A549 (cell line): ENCODE measurements around the gene OVCH2. TPM values are rescaled to one million over a fixed set of nuclear protein-coding genes. Genes with fewer than 3 reads are reported as not detected.
A peak's percentile ranks its signal among the peaks of the same experiment; 100 is the strongest.

Experiments
- ATAC-seq, 2 experiments: fragments of 200-7000 bp in 1 of 2; fragments of >200 bp in 1 of 2; cut with Nextera tagmentation in 1 of 2; cut with Tn5 transposase in 1 of 2; 3 replicates each; pipeline versions ENCODE4 v1.8.0 to v1.9.1; 2018 to 2020; ENCODE audit warnings: mild to moderate bottlenecking in 1 of 2, moderate library complexity in 1 of 2
- CTCF ChIA-PET: fragments of 300-600 bp; sonication (Branson Sonifier 250); formaldehyde crosslinking; extraction: SDS; loops from one replicate; lab custom pipeline; 2021; ENCODE audit warnings: antibody characterized with exemption, inconsistent platforms; lab: Yijun Ruan, JAX
- POLR2A ChIA-PET: fragments of 350-600 bp; formaldehyde crosslinking; extraction: SDS; loops from one replicate; lab custom pipeline; 2021; ENCODE audit warnings: antibody characterized with exemption, inconsistent platforms; lab: Yijun Ruan, JAX
- DNase-seq, 2 experiments: peaks; one replicate each; pipeline versions ENCODE4 v3.0.0 to v3.0.0-alpha.2; 2011 to 2016; ENCODE audit warnings: low read depth in 1 of 2, low spot score in 1 of 2
- FAIRE-seq: peaks from 2 replicates; lab custom pipeline; 2011; peaks lifted over from hg19 to GRCh38; lab: Jason Lieb, UNC
- H3K27ac ChIP-seq, 2 experiments: fragments of >200 bp; sonication (Bioruptor Twin); formaldehyde crosslinking; 3 replicates each; pipeline ENCODE4 v1.5.1; 2016 to 2017
- H3K4me1 ChIP-seq: fragments of >200 bp; sonication (Bioruptor Twin); formaldehyde crosslinking; 3 replicates; pipeline ENCODE4 v1.6.1; 2016
- H3K4me2 ChIP-seq: fragments of >200 bp; sonication (Bioruptor Twin); formaldehyde crosslinking; 3 replicates; pipeline ENCODE4 v1.6.1; 2016
- H3K4me3 ChIP-seq: fragments of >200 bp; sonication (Bioruptor Twin); formaldehyde crosslinking; 3 replicates; pipeline ENCODE4 v1.5.1; 2016
- H3K9me3 ChIP-seq: fragments of >200 bp; sonication (Bioruptor Twin); formaldehyde crosslinking; 3 replicates; pipeline ENCODE4 v1.6.1; 2016
- BHLHE40 ChIP-seq: IDR thresholded peaks from 2 replicates; pipeline ENCODE4 v1.6.1; 2012; ENCODE audit warnings: low read depth, low read length, inconsistent platforms
- CEBPB ChIP-seq, 2 experiments: fragments of >200 bp in 1 of 2; sonication (Bioruptor Twin) in 1 of 2; formaldehyde crosslinking in 1 of 2; IDR thresholded peaks; 2 replicates each; pipeline ENCODE4 v1.6.1; 2012 to 2016
- CHD4 ChIP-seq: fragments of 200-600 bp; sonication (generic); IDR thresholded peaks from 2 replicates; pipeline ENCODE4 v1.6.1; 2016; ENCODE audit warnings: antibody characterized with exemption, mild to moderate bottlenecking, borderline replicate concordance
- CTCF ChIP-seq: fragments of >200 bp; sonication (Bioruptor Twin); formaldehyde crosslinking; IDR thresholded peaks from 3 replicates; pipeline ENCODE4 v1.5.1; 2016
- EHF ChIP-seq: fragments of 250-450 bp; sonication (Bioruptor Pico); IDR thresholded peaks from 2 replicates; pipeline ENCODE4 v1.5.0; 2020; ENCODE audit warnings: mild to moderate bottlenecking
- ESRRA ChIP-seq: fragments of 150-350 bp; IDR thresholded peaks from 2 replicates; pipeline ENCODE4 v1.6.1; 2014; ENCODE audit warnings: mild to moderate bottlenecking, low read length, borderline replicate concordance
- FOSB ChIP-seq: fragments of 250-450 bp; sonication (Bioruptor Pico); IDR thresholded peaks from 2 replicates; pipeline ENCODE4 v1.5.0; 2020; ENCODE audit warnings: mild to moderate bottlenecking, moderate library complexity
- FOXS1 ChIP-seq: fragments of 250-450 bp; sonication (Bioruptor Pico); IDR thresholded peaks from 2 replicates; pipeline ENCODE4 v1.5.0; 2020; ENCODE audit warnings: mild to moderate bottlenecking, moderate library complexity
- HDAC2 ChIP-seq: fragments of 200-600 bp; sonication (generic); IDR thresholded peaks from 2 replicates; pipeline ENCODE4 v1.6.1; 2016
- HEYL ChIP-seq: fragments of 250-450 bp; sonication (Bioruptor Pico); IDR thresholded peaks from 2 replicates; pipeline ENCODE4 v1.8.0; 2021; ENCODE audit warnings: mild to moderate bottlenecking, moderate library complexity
- HOXB5 ChIP-seq: fragments of 250-450 bp; sonication (Bioruptor Pico); IDR thresholded peaks from 2 replicates; pipeline ENCODE4 v1.5.0; 2020; ENCODE audit warnings: mild to moderate bottlenecking, moderate library complexity
- JUN ChIP-seq, 2 experiments: fragments of >200 bp; sonication (Bioruptor Twin); formaldehyde crosslinking; IDR thresholded peaks; 2 replicates in 1 of 2; 3 replicates in 1 of 2; pipeline ENCODE4 v1.6.1; 2016 to 2017
- KDM5A ChIP-seq: fragments of 200-600 bp; sonication (generic); IDR thresholded peaks from 2 replicates; pipeline ENCODE4 v1.6.1; 2016; ENCODE audit warnings: antibody characterized with exemption, mild to moderate bottlenecking
- MAFK ChIP-seq: fragments of 450-650 bp; IDR thresholded peaks from 2 replicates; pipeline ENCODE4 v1.6.1; 2014; ENCODE audit not compliant: partially characterized antibody
- NFE2L2 ChIP-seq: fragments of 150-350 bp; conservative IDR thresholded peaks from 2 replicates; pipeline ENCODE4 v1.6.1; 2014; ENCODE audit warnings: low read length
- PHF8 ChIP-seq: fragments of 200-600 bp; sonication (generic); IDR thresholded peaks from 2 replicates; pipeline ENCODE4 v1.6.1; 2016; ENCODE audit warnings: low read depth, mild to moderate bottlenecking, antibody characterized with exemption, moderate library complexity, borderline replicate concordance
- POLR2AphosphoS2 ChIP-seq: conservative IDR thresholded peaks from 2 replicates; pipeline ENCODE4 v1.6.1; 2012; ENCODE audit warnings: low read length, improper control_type of control experiment, inconsistent platforms
- RAD21 ChIP-seq, 2 experiments: fragments of >200 bp in 1 of 2; sonication (Bioruptor Twin) in 1 of 2; formaldehyde crosslinking in 1 of 2; IDR thresholded peaks in 1 of 2; conservative IDR thresholded peaks in 1 of 2; 2 replicates in 1 of 2; 3 replicates in 1 of 2; pipeline ENCODE4 v1.6.1; 2012 to 2018; ENCODE audit warnings: inconsistent platforms in 1 of 2
- RCOR1 ChIP-seq: fragments of 150-350 bp; IDR thresholded peaks from 2 replicates; pipeline ENCODE4 v1.6.1; 2014; ENCODE audit warnings: antibody characterized with exemption, low read length, low read depth
- REST ChIP-seq: fragments of 200-600 bp; sonication (generic); IDR thresholded peaks from 2 replicates; pipeline ENCODE4 v1.6.1; 2016; ENCODE audit warnings: antibody characterized with exemption, mild to moderate bottlenecking, moderate library complexity
- SMC3 ChIP-seq: fragments of >200 bp; sonication (Bioruptor Twin); formaldehyde crosslinking; IDR thresholded peaks from 3 replicates; pipeline ENCODE4 v1.6.1; 2018; ENCODE audit warnings: inconsistent platforms
- SREBF2 ChIP-seq: fragments of 450-650 bp; IDR thresholded peaks from 2 replicates; pipeline ENCODE4 v1.6.1; 2014; ENCODE audit warnings: mild to moderate bottlenecking, moderate library complexity
- TFCP2L1 ChIP-seq: fragments of 250-450 bp; sonication (Bioruptor Pico); IDR thresholded peaks from 2 replicates; pipeline ENCODE4 v1.5.0; 2021; ENCODE audit warnings: mild to moderate bottlenecking
- ZFP36 ChIP-seq: fragments of 450-650 bp; IDR thresholded peaks from 2 replicates; pipeline ENCODE4 v1.6.1; 2014; ENCODE audit warnings: borderline replicate concordance; ENCODE audit not compliant: partially characterized antibody
- ZSCAN20 ChIP-seq: fragments of 250-450 bp; sonication (Bioruptor Pico); IDR thresholded peaks from 2 replicates; pipeline ENCODE4 v1.8.0; 2022; ENCODE audit warnings: mild to moderate bottlenecking, moderate library complexity
- WGBS: methylation state at CpG from one replicate; pipeline ENCODE4 v1.1.6; 2017; ENCODE audit errors: missing lambda C conversion rate; 5-methylcytosine and 5-hydroxymethylcytosine counted together
- polyA plus RNA-seq, 4 experiments: library from polyadenylated mRNA; depleted of rRNA in 3 of 4; stranded (reverse); fragments of >200 nt; fragmentation: RNase III in 1 of 4; extraction: RNeasy Plus Mini Kit Qiagen cat#74134 plus additional on column Dnase treatment in 1 of 4; gene quantifications; 2 replicates in 3 of 4; 3 replicates in 1 of 4; pipeline ENCODE4 v1.2.3, GENCODE V29; 2011 to 2017

The OVCH2 gene
- polyA plus RNA-seq, 2 of the 4 experiments (the other 2 are of a cell fraction): not detected

- Histone ChIP-seq H3K4me2 (no peak overlapping the region), H3K4me1 (no peaks in the 10 kb centered on the region), H3K27ac (no peak overlapping the region)
- POLR2A ChIA-PET: no interaction called here
- no peak for FAIRE-seq
- peak; percentile 74 for TF ChIP-seq CTCF
- TF ChIP-seq SREBF2: no peak
- no peak for TF ChIP-seq EHF (CRISPR knock-in tag)
- TF ChIP-seq RCOR1: no peak
- no peak for TF ChIP-seq HDAC2
- TF ChIP-seq FOXS1 (CRISPR knock-in tag): no peak
- peak; percentile 73 for TF ChIP-seq SMC3
- peak; percentile 66 to 69 for TF ChIP-seq RAD21 (conservative IDR thresholded peaks at IDR 0.05 in 1 of 2, IDR thresholded peaks at IDR 0.05 in 1 of 2)
- no peak for TF ChIP-seq BHLHE40
- TF ChIP-seq ZSCAN20 (CRISPR knock-in tag): no peak
- TF ChIP-seq REST: no peak
- no peak for TF ChIP-seq ZFP36
- no peak for TF ChIP-seq JUN (IDR thresholded peaks at IDR 0.05)
- TF ChIP-seq TFCP2L1 (CRISPR knock-in tag): no peak
- no peak for TF ChIP-seq POLR2AphosphoS2
- no peak for TF ChIP-seq PHF8
- TF ChIP-seq NFE2L2: no peak
- TF ChIP-seq, all 56 proteins: peak for 3
- no peak overlapping the region for H3K4me3 ChIP-seq
- DNase-seq: peak; percentile 44 to 50
- ATAC-seq: peak; percentile 39 to 75; a peak in 3 of 6 replicates
- no peaks in the 10 kb centered on the region for H3K9me3 ChIP-seq
- under 1% methylated on average over 4 of the region's 4 CpGs for WGBS
- CTCF ChIA-PET: interaction anchor here (1.0 to 6.3 kb wide), 10 partner anchors 10 to 590 kb away, joined by 3 to 31 read pairs (median 12); no protein-coding TSS in a partner anchor
These were observed 17.9 kb downstream of the OVCH2 start for GRCh38 chr11:7688238-7688826.

GRCh38 chr11:7687386-7687785, 18.9 kb downstream of the OVCH2 start:
- no peaks in the 10 kb centered on the region for H3K4me1 ChIP-seq
- H3K4me2 ChIP-seq: no peak overlapping the region
- POLR2A ChIA-PET: no interaction called here
- DNase-seq (no peak), ATAC-seq (no peak), FAIRE-seq (no peak)
- no peak overlapping the region for H3K27ac ChIP-seq
- 79% methylated on average over 1 of the region's 1 CpG for WGBS
- CTCF ChIA-PET: interaction anchor here (0.5 to 6.3 kb wide), 10 partner anchors 10 to 792 kb away, joined by 3 to 31 read pairs (median 5); no protein-coding TSS in a partner anchor
- no peaks in the 10 kb centered on the region for H3K9me3 ChIP-seq
- TF ChIP-seq RCOR1: no peak
- no peak overlapping the region for H3K4me3 ChIP-seq

GRCh38 chr11:7686761-7687160, 19.5 kb downstream of the OVCH2 start:
- ATAC-seq: no peak
- FAIRE-seq: no peak
- POLR2A ChIA-PET: no interaction called here
- Histone ChIP-seq H3K4me2 (no peak overlapping the region), H3K4me1 (no peaks in the 10 kb centered on the region), H3K9me3 (no peaks in the 10 kb centered on the region), H3K27ac (no peak overlapping the region), H3K4me3 (no peak overlapping the region)
- WGBS: 27% methylated on average over 4 of the region's 4 CpGs
- CTCF ChIA-PET: interaction anchor here (1.0 to 6.3 kb wide), 8 partner anchors 8 to 589 kb away, joined by 3 to 31 read pairs (median 17); no protein-coding TSS in a partner anchor
- no peak for DNase-seq
- TF ChIP-seq CEBPB (IDR thresholded peaks at IDR 0.05) (no peak), ESRRA (no peak), KDM5A (no peak), TFCP2L1 (CRISPR knock-in tag) (no peak), CHD4 (no peak), MAFK (no peak), REST (no peak), HEYL (CRISPR knock-in tag) (no peak), HOXB5 (CRISPR knock-in tag) (no peak), PHF8 (no peak), POLR2AphosphoS2 (no peak), FOSB (CRISPR knock-in tag) (no peak)
